Lung (tissue), 12 donors: Measurements from ENCODE around the gene UROS. TPM values are rescaled to one million over a fixed set of nuclear protein-coding genes. Genes with fewer than 3 reads are reported as not detected.

Source experiments
- ATAC-seq: fragments of 200-7000 bp; cut with Tn5 transposase; one replicate; pipeline ENCODE4 v1.9.1; 2020; ENCODE audit warnings: moderate number of reproducible peaks; ENCODE audit not compliant: insufficient read depth, low FRiP score
- DNase-seq, 3 donors: peaks; one replicate each; pipeline ENCODE4 v3.0.0-alpha.2; 2013 to 2017
- H3K27ac ChIP-seq, 2 donors: one replicate each; pipeline ENCODE4 v1.5.1; 2013; ENCODE audit warnings: mild to moderate bottlenecking in 2 of 2, moderate library complexity in 2 of 2, control low read depth in 1 of 2, inconsistent platforms in 1 of 2, low read depth in 1 of 2, low read length in 1 of 2
- H3K27me3 ChIP-seq, 3 donors: one replicate each; pipeline ENCODE4 v1.5.1; 2013; ENCODE audit warnings: low read length in 2 of 3; ENCODE audit not compliant: control insufficient read depth in 3 of 3, insufficient read depth in 3 of 3
- H3K36me3 ChIP-seq, 4 donors: one replicate each; pipeline ENCODE4 v1.5.1; 2013; ENCODE audit warnings: low read length in 4 of 4, mild to moderate bottlenecking in 1 of 4, moderate library complexity in 1 of 4; ENCODE audit not compliant: control insufficient read depth in 4 of 4, insufficient read depth in 4 of 4
- H3K4me1 ChIP-seq, 5 donors: one replicate each; pipeline ENCODE4 v1.5.1; 2013; ENCODE audit warnings: low read length in 5 of 5, mild to moderate bottlenecking in 2 of 5, moderate library complexity in 1 of 5; ENCODE audit not compliant: control insufficient read depth in 5 of 5, insufficient read depth in 5 of 5
- H3K4me3 ChIP-seq: one replicate; pipeline ENCODE4 v1.5.1; 2013; ENCODE audit warnings: mild to moderate bottlenecking, control low read depth, moderate library complexity
- H3K9ac ChIP-seq, 2 donors: one replicate each; pipeline ENCODE4 v1.5.1; 2013; ENCODE audit warnings: low read length in 2 of 2, control low read depth in 1 of 2; ENCODE audit not compliant: insufficient read depth in 1 of 2
- H3K9me3 ChIP-seq, 4 donors: one replicate each; pipeline ENCODE4 v1.5.1; 2013; ENCODE audit warnings: low read length in 3 of 4, mild to moderate bottlenecking in 1 of 4, moderate library complexity in 1 of 4; ENCODE audit not compliant: control insufficient read depth in 4 of 4, insufficient read depth in 3 of 4
- CTCF ChIP-seq: IDR thresholded peaks from 2 replicates; pipeline ENCODE4 v1.5.1; 2012; ENCODE audit warnings: mild to moderate bottlenecking; ENCODE audit errors: control extremely low read depth, extremely low read depth
- WGBS, 2 donors: extraction: QIAGEN DNeasy Blood & Tissue Kit; methylation state at CpG; one replicate each; pipeline ENCODE4 v1.1.7; 2013; 5-methylcytosine and 5-hydroxymethylcytosine counted together
- polyA plus RNA-seq, 2 donors: library from polyadenylated mRNA; stranded (reverse); fragments of 200-250 nt; gene quantifications; one replicate each; pipeline ENCODE4 v1.2.1, GENCODE V29; 2013
- total RNA-seq, 2 donors: library from RNA; depleted of rRNA in 1 of 2; stranded (reverse); fragments of >200 nt in 1 of 2; gene quantifications; one replicate each; pipeline ENCODE4 v1.2.1, GENCODE V29; 2014 to 2021
- donor health status: control.
- donor health status: control.
- donor health status: Bipolar disorder and iron deficiency.
- donor health status: healthy.
- donor health status: DM: yes; HTN: yes; CAD: no.

The UROS gene
- total and polyA plus RNA-seq, 4 donors: 29.8 to 45.5 (median 38.6) TPM

- H3K4me3 ChIP-seq: no peak overlapping the region
- TF ChIP-seq CTCF: no peak
- ATAC-seq: no peak
- no peak overlapping the region for H3K27ac ChIP-seq
- DNase-seq: no peak
- no peaks in the 10 kb centered on the region for H3K9me3 ChIP-seq
- no peak overlapping the region for H3K9ac ChIP-seq
- H3K27me3 ChIP-seq: no peaks in the 10 kb centered on the region
- H3K4me1 ChIP-seq: no peaks in the 10 kb centered on the region
- WGBS, 2 donors: 87 to 93% methylated on average over 2 of the region's 2 CpGs
- H3K36me3 ChIP-seq: peaks cover 33 to 60% (median 49%) of the 10 kb centered on the region in 4 donors
Observed at GRCh38 chr10:125836746-125837145, 13.7 kb upstream of the UROS start.

GRCh38 chr10:125828311-125828710, 5.3 kb upstream of the UROS start:
- H3K27me3 ChIP-seq: no peaks in the 10 kb centered on the region
- ATAC-seq (no peak), DNase-seq (no peak)
- TF ChIP-seq CTCF: no peak
- no peaks in the 10 kb centered on the region for H3K9me3 ChIP-seq
- peaks cover 32 to 54% (median 43%) of the 10 kb centered on the region in 4 donors for H3K36me3 ChIP-seq
- 94 to 96% methylated on average over 5 of the region's 5 CpGs for WGBS, 2 donors
- H3K4me3 ChIP-seq: no peak overlapping the region
- H3K4me1 ChIP-seq: peaks cover 0 to 14% (median 10%) of the 10 kb centered on the region in 5 donors
- no peak overlapping the region for H3K27ac ChIP-seq
- no peak overlapping the region for H3K9ac ChIP-seq

DNA sequence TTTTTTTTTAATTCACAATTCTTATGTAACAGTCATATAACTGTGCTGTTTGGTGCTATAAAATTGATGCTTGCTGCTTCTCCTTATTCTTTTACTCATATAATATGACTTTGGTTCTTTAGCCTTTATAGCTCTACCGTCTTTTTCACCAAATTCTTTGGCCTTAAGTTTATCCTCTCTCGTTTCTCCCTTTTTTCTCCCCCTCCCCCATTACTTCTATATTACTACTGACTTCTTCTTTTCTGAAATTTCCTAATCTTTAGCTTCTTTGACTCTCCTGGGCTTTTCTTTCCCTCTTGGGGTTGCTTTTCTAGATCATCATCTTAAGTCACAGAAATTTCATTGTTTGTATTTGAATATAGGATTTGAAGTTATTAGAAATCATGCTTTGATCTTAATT, 4.1 kb upstream of the UROS start:
- no peaks in the 10 kb centered on the region for H3K9me3 ChIP-seq
- H3K36me3 ChIP-seq: peaks cover 25 to 47% (median 35%) of the 10 kb centered on the region in 4 donors
- no peaks in the 10 kb centered on the region for H3K27me3 ChIP-seq
- H3K4me1 ChIP-seq: peaks cover 2 to 15% (median 10%) of the 10 kb centered on the region in 5 donors
- DNase-seq (no peak), ATAC-seq (no peak)
- no peak overlapping the region for H3K4me3 ChIP-seq
- WGBS, 2 donors: 52 to 80% methylated on average over 2 of the region's 2 CpGs
- no peak for TF ChIP-seq CTCF
- H3K9ac ChIP-seq: no peak overlapping the region
- no peak overlapping the region for H3K27ac ChIP-seq

- H3K9me3 ChIP-seq: no peaks in the 10 kb centered on the region
- H3K27me3 ChIP-seq: no peaks in the 10 kb centered on the region
- H3K9ac ChIP-seq: peak overlapping the region; percentile 85 to 99
- H3K4me3 ChIP-seq: no peak overlapping the region
- 78 to 85% methylated on average over 1 of the region's 1 CpG for WGBS, 2 donors
- DNase-seq: no peak
- TF ChIP-seq CTCF: no peak
- H3K36me3 ChIP-seq: peaks cover 15 to 28% (median 21%) of the 10 kb centered on the region in 4 donors
- H3K4me1 ChIP-seq: peaks cover 5 to 20% (median 13%) of the 10 kb centered on the region in 5 donors
- H3K27ac ChIP-seq: no peak overlapping the region
- ATAC-seq: no peak
Observed at GRCh38 chr10:125824736-125825135, 1.7 kb upstream of the UROS start.
